ENCODE data around the gene KRT3.
"Not testable (repeated sequence)": the region's sequence is repeated elsewhere in the genome, so short reads cannot be mapped to it uniquely, and the experiment has no call there.

Gene KRT3

GRCh38 chr12:52777566-52777965 is 18.4 kb downstream of the KRT3 start:
- no peak for DNase-seq

- DNase-seq = no peak
These were observed 19.0 kb downstream of the KRT3 start, which contains the start of gene KRT76 for GRCh38 chr12:52776913-52777395. Gene KRT76 (minus strand): TSS chr12:52777345. CDS start chr12:52777291, 54 bp downstream.

- DNase-seq = no peak
These were observed 19.5 kb downstream of the KRT3 start for GRCh38 chr12:52776435-52776834.

- DNase-seq = no peak
These were observed 21.2 kb downstream of the KRT3 start for GRCh38 chr12:52774629-52775250.

GRCh38 chr12:52772772-52773171 is 23.1 kb downstream of the KRT3 start:
- no peak for DNase-seq

- DNase-seq = no peak
These were observed 23.7 kb downstream of the KRT3 start for GRCh38 chr12:52772188-52772587.

- no peak for DNase-seq
These were observed 24.4 kb downstream of the KRT3 start for GRCh38 chr12:52771505-52771904.

GRCh38 chr12:52771088-52771487 is 24.8 kb downstream of the KRT3 start:
- DNase-seq = no peak

- DNase-seq = no peak
These were observed 26.0 kb downstream of the KRT3 start for GRCh38 chr12:52769946-52770345.

- no peak for DNase-seq
These were observed 26.6 kb downstream of the KRT3 start for GRCh38 chr12:52769354-52769753.

GRCh38 chr12:52768479-52769200 is 27.3 kb downstream of the KRT3 start:
- DNase-seq = no peak

- no peak for DNase-seq
These were observed 28.5 kb downstream of the KRT3 start for GRCh38 chr12:52767427-52767826.

- DNase-seq = no peak
These were observed 28.9 kb downstream of the KRT3 start for GRCh38 chr12:52767020-52767379.

GRCh38 chr12:52766351-52767019 is 29.4 kb downstream of the KRT3 start:
- DNase-seq = no peak

- DNase-seq = no peak
These were observed 30.2 kb downstream of the KRT3 start for GRCh38 chr12:52765702-52766101.

GRCh38 chr12:52763991-52764390 is 31.9 kb downstream of the KRT3 start:
- no peak for DNase-seq

GRCh38 chr12:52763036-52763659 is 32.8 kb downstream of the KRT3 start:
- DNase-seq = no peak

GRCh38 chr12:52761802-52762201 is 34.1 kb downstream of the KRT3 start:
- DNase-seq = no peak

GRCh38 chr12:52761218-52761617 is 34.7 kb downstream of the KRT3 start:
- not testable (repeated sequence) for DNase-seq

- DNase-seq = no peak
These were observed 35.3 kb downstream of the KRT3 start for GRCh38 chr12:52760623-52761022.

- DNase-seq = no peak
These were observed 36.2 kb downstream of the KRT3 start for GRCh38 chr12:52759695-52760094.

- no peak for DNase-seq
These were observed 36.7 kb downstream of the KRT3 start for GRCh38 chr12:52759218-52759617.

GRCh38 chr12:52757449-52758176 is 38.3 kb downstream of the KRT3 start:
- no peak for DNase-seq

Data from NCI-H1092 (cell line).